DND-41 (cell line): ENCODE results near the gene ANKHD1.

Experiments
- ATAC-seq: fragments of 200-7000 bp; cut with Tn5 transposase; 3 replicates; pipeline ENCODE4 v1.9.1; 2021; ENCODE audit warnings: low read depth; ENCODE audit not compliant: insufficient read depth
- DNase-seq: peaks from one replicate; pipeline ENCODE4 v3.0.0-alpha.2; 2020
- H2AFZ ChIP-seq: 2 replicates; pipeline ENCODE4 v1.6.0; 2012; ENCODE audit warnings: low read depth, low read length
- H3K27ac ChIP-seq: 2 replicates; pipeline ENCODE4 v1.5.1; 2012; ENCODE audit warnings: low read length, inconsistent platforms
- H3K27me3 ChIP-seq: fragments of 200-600 bp; sonication (generic); 2 replicates; pipeline ENCODE4 v1.6.0; 2012; ENCODE audit warnings: low read length, mild to moderate bottlenecking, inconsistent platforms; ENCODE audit not compliant: insufficient read depth, poor library complexity
- H3K36me3 ChIP-seq: 2 replicates; pipeline ENCODE4 v1.5.1; 2012; ENCODE audit warnings: low read length, inconsistent platforms; ENCODE audit not compliant: insufficient read depth
- H3K4me1 ChIP-seq: 2 replicates; pipeline ENCODE4 v1.5.1; 2012; ENCODE audit warnings: mild to moderate bottlenecking, low read length; ENCODE audit not compliant: insufficient read depth
- H3K4me2 ChIP-seq: 2 replicates; pipeline ENCODE4 v1.6.0; 2012; ENCODE audit warnings: mild to moderate bottlenecking, moderate library complexity, low read length, inconsistent platforms; ENCODE audit not compliant: insufficient read depth
- H3K4me3 ChIP-seq, 2 experiments: fragments of 200-600 bp in 1 of 2; shearing (Covaris generic) in 1 of 2; 2 replicates each; pipeline ENCODE4 v1.5.1; 2012 to 2016; ENCODE audit warnings: inconsistent platforms in 2 of 2, low read length in 2 of 2, mild to moderate bottlenecking in 2 of 2, low read depth in 1 of 2, moderate library complexity in 1 of 2
- H3K79me2 ChIP-seq: 2 replicates; pipeline ENCODE4 v1.6.0; 2012; ENCODE audit warnings: low read length, inconsistent platforms; ENCODE audit not compliant: insufficient read depth
- H3K9ac ChIP-seq: 2 replicates; pipeline ENCODE4 v1.6.0; 2012; ENCODE audit warnings: low read depth, mild to moderate bottlenecking, inconsistent platforms, low read length, moderate library complexity
- H3K9me3 ChIP-seq: 2 replicates; pipeline ENCODE4 v1.5.1; 2012; ENCODE audit warnings: low read length, moderate library complexity, mild to moderate bottlenecking, inconsistent platforms; ENCODE audit not compliant: insufficient read depth, severe bottlenecking
- H4K20me1 ChIP-seq: 2 replicates; pipeline ENCODE4 v1.6.0; 2012; ENCODE audit warnings: low read length; ENCODE audit not compliant: insufficient read depth
- EZH2 ChIP-seq: IDR thresholded peaks from 3 replicates; pipeline ENCODE4 v1.6.1; 2012; ENCODE audit warnings: borderline replicate concordance, low read depth, mild to moderate bottlenecking, moderate library complexity, low read length, inconsistent platforms; ENCODE audit not compliant: severe bottlenecking
- TF ChIP-seq, protein P1 (sequence below): IDR thresholded peaks from 2 replicates; pipeline ENCODE4 v1.5.1; 2012; ENCODE audit warnings: borderline replicate concordance, low read length, moderate library complexity, mild to moderate bottlenecking; ENCODE audit not compliant: poor library complexity, severe bottlenecking; ENCODE audit errors: extremely low read depth

ANKHD1 gene

DNA sequence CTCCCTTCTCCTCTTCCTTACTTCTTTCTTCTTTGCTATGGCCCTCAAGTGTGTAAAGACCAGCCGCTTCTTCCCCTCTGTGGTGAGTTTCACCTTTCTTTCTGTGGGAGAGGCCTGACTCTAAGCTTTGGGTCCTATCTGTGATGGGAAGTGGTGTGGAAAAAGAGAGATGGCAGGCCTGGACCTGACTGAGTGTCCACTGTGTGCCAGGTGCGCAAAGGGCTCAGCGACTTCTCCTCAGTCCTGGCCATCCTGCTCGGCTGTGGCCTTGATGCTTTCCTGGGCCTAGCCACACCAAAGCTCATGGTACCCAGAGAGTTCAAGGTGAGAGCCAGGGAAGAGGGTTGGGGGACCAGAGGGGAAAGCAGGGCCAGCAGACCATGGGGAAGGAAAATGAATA, 35.7 kb upstream of the ANKHD1 start:
- DNase-seq (no peak), ATAC-seq (no peak)
- Histone ChIP-seq H3K27me3 (no peaks in the 10 kb centered on the region), H4K20me1 (no peaks in the 10 kb centered on the region), H3K4me2 (no peak overlapping the region), H3K4me1 (no peaks in the 10 kb centered on the region), H3K4me3 (no peak overlapping the region), H3K27ac (no peak overlapping the region), H3K9ac (no peak overlapping the region), H3K79me2 (no peaks in the 10 kb centered on the region), H3K36me3 (no peaks in the 10 kb centered on the region), H2AFZ (no peak overlapping the region), H3K9me3 (no peaks in the 10 kb centered on the region)
- TF ChIP-seq, protein P1, sequence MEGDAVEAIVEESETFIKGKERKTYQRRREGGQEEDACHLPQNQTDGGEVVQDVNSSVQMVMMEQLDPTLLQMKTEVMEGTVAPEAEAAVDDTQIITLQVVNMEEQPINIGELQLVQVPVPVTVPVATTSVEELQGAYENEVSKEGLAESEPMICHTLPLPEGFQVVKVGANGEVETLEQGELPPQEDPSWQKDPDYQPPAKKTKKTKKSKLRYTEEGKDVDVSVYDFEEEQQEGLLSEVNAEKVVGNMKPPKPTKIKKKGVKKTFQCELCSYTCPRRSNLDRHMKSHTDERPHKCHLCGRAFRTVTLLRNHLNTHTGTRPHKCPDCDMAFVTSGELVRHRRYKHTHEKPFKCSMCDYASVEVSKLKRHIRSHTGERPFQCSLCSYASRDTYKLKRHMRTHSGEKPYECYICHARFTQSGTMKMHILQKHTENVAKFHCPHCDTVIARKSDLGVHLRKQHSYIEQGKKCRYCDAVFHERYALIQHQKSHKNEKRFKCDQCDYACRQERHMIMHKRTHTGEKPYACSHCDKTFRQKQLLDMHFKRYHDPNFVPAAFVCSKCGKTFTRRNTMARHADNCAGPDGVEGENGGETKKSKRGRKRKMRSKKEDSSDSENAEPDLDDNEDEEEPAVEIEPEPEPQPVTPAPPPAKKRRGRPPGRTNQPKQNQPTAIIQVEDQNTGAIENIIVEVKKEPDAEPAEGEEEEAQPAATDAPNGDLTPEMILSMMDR: no peak
- no peak for TF ChIP-seq EZH2

DNA sequence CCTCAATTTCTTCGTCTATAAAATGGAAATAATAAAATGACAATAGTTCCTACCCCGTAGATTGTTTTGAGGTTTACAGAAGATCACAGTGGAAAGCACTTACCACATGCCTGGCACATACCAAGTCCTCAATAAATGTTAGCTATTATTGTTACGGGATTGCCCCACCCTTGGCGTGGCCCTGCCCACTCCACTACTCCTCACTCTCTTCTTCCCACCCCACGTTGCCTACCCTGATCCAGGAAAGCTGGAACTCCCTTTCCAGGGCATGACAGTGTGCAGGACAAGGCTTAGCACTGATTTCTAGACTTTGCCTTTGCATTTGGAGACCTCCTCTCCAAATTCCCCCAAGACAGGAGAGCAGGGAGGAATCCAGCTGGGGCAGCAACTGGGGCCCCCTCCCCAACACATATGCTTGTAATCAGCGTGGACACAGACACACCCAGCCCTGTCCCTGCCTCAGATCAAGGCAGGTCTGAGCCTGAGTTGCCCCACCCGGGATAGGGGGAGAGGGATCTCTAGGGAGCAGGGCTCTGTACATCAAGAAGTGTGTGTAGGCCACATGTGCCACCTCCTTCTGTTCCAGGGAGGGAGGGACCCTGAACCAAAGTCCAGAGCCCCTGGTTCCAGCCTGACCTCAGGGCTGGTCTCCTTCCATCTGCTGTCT, 34.9 kb upstream of the ANKHD1 start:
- H3K9ac ChIP-seq: no peak overlapping the region
- DNase-seq (no peak), ATAC-seq (no peak)
- no peaks in the 10 kb centered on the region for H3K4me1 ChIP-seq
- H3K4me3 ChIP-seq: no peak overlapping the region
- no peaks in the 10 kb centered on the region for H4K20me1 ChIP-seq
- H3K27me3 ChIP-seq: no peaks in the 10 kb centered on the region
- H3K27ac ChIP-seq: no peak overlapping the region
- H3K79me2 ChIP-seq: no peaks in the 10 kb centered on the region
- H3K36me3 ChIP-seq: no peaks in the 10 kb centered on the region
- no peaks in the 10 kb centered on the region for H3K9me3 ChIP-seq
- no peak for TF ChIP-seq EZH2
- TF ChIP-seq, protein P1: no peak
- H3K4me2 ChIP-seq: no peak overlapping the region
- no peak overlapping the region for H2AFZ ChIP-seq

DNA sequence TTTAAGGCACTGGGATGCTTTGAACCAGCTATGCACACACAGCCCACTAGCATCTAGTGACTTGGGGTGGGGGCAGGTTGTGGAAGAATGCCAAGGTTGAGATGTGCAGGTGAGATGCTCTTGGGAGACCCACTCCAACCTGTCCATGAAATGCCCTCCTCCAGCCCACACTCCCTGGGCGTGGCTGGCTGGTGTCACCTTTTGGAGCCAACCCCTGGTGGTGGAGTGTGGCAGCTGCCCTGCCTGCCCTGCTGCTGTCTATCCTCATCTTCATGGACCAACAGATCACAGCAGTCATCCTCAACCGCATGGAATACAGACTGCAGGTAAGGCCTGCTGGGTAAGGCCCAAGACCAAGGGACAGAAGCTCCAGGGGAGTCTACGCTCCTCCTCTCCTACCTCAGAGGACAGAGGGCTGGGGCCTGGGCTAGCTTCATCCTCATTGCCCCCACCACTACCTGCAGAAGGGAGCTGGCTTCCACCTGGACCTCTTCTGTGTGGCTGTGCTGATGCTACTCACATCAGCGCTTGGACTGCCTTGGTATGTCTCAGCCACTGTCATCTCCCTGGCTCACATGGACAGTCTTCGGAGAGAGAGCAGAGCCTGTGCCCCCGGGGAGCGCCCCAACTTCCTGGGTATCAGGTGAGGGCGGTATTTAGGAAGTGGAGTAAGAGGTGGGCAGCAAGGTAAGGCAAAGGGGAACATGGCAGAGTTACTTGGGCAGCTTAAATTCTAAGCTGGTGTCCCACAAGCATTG, 34.2 kb upstream of the ANKHD1 start:
- Histone ChIP-seq H3K27ac (no peak overlapping the region), H3K4me2 (no peak overlapping the region), H4K20me1 (no peaks in the 10 kb centered on the region), H3K4me1 (no peaks in the 10 kb centered on the region), H3K36me3 (no peaks in the 10 kb centered on the region), H3K79me2 (no peaks in the 10 kb centered on the region), H2AFZ (no peak overlapping the region), H3K27me3 (no peaks in the 10 kb centered on the region), H3K9ac (no peak overlapping the region), H3K9me3 (no peaks in the 10 kb centered on the region), H3K4me3 (no peak overlapping the region)
- ATAC-seq (no peak), DNase-seq (no peak)
- TF ChIP-seq, protein P1: no peak
